ENCODE data around the gene GPR61.

GPR61 gene

DNA sequence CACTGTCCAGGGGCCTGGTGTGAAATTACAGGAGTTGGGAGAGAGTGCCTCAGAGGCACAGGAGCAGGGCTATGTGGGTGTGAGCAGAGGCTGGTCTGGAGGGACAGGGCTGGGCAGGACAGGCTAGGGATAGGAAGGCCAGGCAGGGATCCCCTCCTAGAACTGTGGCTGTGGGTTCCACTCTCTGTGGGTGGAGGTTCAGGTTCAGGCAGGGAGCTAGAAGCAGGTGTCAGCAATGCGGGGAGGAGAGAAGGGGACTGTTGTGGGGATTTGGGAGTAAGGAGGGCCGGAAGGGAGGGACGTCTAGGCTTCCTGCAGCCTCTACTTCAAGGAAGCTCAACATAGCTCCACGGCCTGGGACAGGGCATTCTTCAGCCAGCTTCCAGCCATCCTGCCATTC lies 8.3 kb upstream of the GPR61 start:
- no peaks in the 10 kb centered on the region for H3K27me3 ChIP-seq (ENCODE audit: insufficient read depth, poor library complexity, severe bottlenecking)
- no peak for DNase-seq (ENCODE audit: low read depth in 1 of 2, low spot score in 1 of 2)
- H3K27ac ChIP-seq (replicated peaks) = no peak overlapping the region
- TF ChIP-seq, protein P1, sequence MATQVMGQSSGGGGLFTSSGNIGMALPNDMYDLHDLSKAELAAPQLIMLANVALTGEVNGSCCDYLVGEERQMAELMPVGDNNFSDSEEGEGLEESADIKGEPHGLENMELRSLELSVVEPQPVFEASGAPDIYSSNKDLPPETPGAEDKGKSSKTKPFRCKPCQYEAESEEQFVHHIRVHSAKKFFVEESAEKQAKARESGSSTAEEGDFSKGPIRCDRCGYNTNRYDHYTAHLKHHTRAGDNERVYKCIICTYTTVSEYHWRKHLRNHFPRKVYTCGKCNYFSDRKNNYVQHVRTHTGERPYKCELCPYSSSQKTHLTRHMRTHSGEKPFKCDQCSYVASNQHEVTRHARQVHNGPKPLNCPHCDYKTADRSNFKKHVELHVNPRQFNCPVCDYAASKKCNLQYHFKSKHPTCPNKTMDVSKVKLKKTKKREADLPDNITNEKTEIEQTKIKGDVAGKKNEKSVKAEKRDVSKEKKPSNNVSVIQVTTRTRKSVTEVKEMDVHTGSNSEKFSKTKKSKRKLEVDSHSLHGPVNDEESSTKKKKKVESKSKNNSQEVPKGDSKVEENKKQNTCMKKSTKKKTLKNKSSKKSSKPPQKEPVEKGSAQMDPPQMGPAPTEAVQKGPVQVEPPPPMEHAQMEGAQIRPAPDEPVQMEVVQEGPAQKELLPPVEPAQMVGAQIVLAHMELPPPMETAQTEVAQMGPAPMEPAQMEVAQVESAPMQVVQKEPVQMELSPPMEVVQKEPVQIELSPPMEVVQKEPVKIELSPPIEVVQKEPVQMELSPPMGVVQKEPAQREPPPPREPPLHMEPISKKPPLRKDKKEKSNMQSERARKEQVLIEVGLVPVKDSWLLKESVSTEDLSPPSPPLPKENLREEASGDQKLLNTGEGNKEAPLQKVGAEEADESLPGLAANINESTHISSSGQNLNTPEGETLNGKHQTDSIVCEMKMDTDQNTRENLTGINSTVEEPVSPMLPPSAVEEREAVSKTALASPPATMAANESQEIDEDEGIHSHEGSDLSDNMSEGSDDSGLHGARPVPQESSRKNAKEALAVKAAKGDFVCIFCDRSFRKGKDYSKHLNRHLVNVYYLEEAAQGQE (IDR thresholded peaks at IDR 0.05; ENCODE audit: insufficient replicate concordance, low read depth) = no peak
- TF ChIP-seq, protein P2, sequence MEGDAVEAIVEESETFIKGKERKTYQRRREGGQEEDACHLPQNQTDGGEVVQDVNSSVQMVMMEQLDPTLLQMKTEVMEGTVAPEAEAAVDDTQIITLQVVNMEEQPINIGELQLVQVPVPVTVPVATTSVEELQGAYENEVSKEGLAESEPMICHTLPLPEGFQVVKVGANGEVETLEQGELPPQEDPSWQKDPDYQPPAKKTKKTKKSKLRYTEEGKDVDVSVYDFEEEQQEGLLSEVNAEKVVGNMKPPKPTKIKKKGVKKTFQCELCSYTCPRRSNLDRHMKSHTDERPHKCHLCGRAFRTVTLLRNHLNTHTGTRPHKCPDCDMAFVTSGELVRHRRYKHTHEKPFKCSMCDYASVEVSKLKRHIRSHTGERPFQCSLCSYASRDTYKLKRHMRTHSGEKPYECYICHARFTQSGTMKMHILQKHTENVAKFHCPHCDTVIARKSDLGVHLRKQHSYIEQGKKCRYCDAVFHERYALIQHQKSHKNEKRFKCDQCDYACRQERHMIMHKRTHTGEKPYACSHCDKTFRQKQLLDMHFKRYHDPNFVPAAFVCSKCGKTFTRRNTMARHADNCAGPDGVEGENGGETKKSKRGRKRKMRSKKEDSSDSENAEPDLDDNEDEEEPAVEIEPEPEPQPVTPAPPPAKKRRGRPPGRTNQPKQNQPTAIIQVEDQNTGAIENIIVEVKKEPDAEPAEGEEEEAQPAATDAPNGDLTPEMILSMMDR (IDR thresholded peaks at IDR 0.05; ENCODE audit: insufficient read depth, low read length) = no peak
- no peak for TF ChIP-seq POLR2AphosphoS5 (IDR thresholded peaks at IDR 0.05; ENCODE audit: low read depth)
- no peak overlapping the region for H3K4me3 ChIP-seq (replicated peaks; ENCODE audit: insufficient read depth, low read length)

GRCh38 chr1:109531826-109532364 lies 7.8 kb upstream of the GPR61 start:
- no peak overlapping the region for H3K27ac ChIP-seq (replicated peaks)
- no peaks in the 10 kb centered on the region for H3K27me3 ChIP-seq (ENCODE audit: insufficient read depth, poor library complexity, severe bottlenecking)
- no peak for DNase-seq (ENCODE audit: low read depth in 1 of 2, low spot score in 1 of 2)
- TF ChIP-seq, protein P1 (IDR thresholded peaks at IDR 0.05; ENCODE audit: insufficient replicate concordance, low read depth) = no peak
- TF ChIP-seq, protein P2 (IDR thresholded peaks at IDR 0.05; ENCODE audit: insufficient read depth, low read length) = no peak
- TF ChIP-seq SPI1 (IDR thresholded peaks at IDR 0.05; ENCODE audit: borderline replicate concordance, low read depth) (no peak), GABPA (IDR thresholded peaks at IDR 0.05; ENCODE audit: low read depth) (no peak), POLR2AphosphoS5 (IDR thresholded peaks at IDR 0.05; ENCODE audit: low read depth) (no peak)
- no peak overlapping the region for H3K4me3 ChIP-seq (replicated peaks; ENCODE audit: insufficient read depth, low read length)

- Histone ChIP-seq H3K27ac (replicated peaks) (peak overlapping the region; percentile 23; the same call in 1 of the 2 replicates), H3K27me3 (ENCODE audit: insufficient read depth, poor library complexity, severe bottlenecking) (no peaks in the 10 kb centered on the region), H3K4me3 (replicated peaks; ENCODE audit: insufficient read depth, low read length) (peak overlapping the region; percentile 26; the same call in 1 of the 2 replicates)
- peak; percentile 50 to 83 for DNase-seq (ENCODE audit: low read depth in 1 of 2, low spot score in 1 of 2)
- TF ChIP-seq, protein P1 (IDR thresholded peaks at IDR 0.05; ENCODE audit: insufficient replicate concordance, low read depth) = no peak
- TF ChIP-seq, protein P2 (IDR thresholded peaks at IDR 0.05; ENCODE audit: insufficient read depth, low read length) = peak; percentile 96
These were observed 7.1 kb upstream of the GPR61 start for GRCh38 chr1:109532365-109533136.

Measured in HL-60 (cell line).